Sigmoid colon (tissue), 4 donors: ENCODE results near the gene KIFC1.

Source experiments
- CTCF ChIP-seq, 4 experiments: fragments of 450-650 bp in 3 of 4; fragments of 200-600 bp in 1 of 4; IDR thresholded peaks; one replicate each; pipeline ENCODE4 v1.5.1; 2016 to 2019; ENCODE audit warnings: antibody characterized with exemption in 4 of 4, mild to moderate bottlenecking in 3 of 4, moderate library complexity in 2 of 4
- EP300 ChIP-seq, 4 donors: sonication (generic); formaldehyde crosslinking; IDR thresholded peaks; one replicate each; pipeline ENCODE4 v1.6.1; 2017; ENCODE audit warnings: antibody characterized with exemption in 4 of 4
- POLR2AphosphoS5 ChIP-seq, 4 donors: sonication (generic); formaldehyde crosslinking; IDR thresholded peaks; one replicate each; pipeline ENCODE4 v1.6.1; 2017; ENCODE audit warnings: antibody characterized with exemption in 4 of 4

- no peak for TF ChIP-seq CTCF (IDR thresholded peaks at IDR 0.05)
- no peak for TF ChIP-seq EP300 (IDR thresholded peaks at IDR 0.05)
- no peak for TF ChIP-seq POLR2AphosphoS5 (IDR thresholded peaks at IDR 0.05)
Measured at GRCh38 chr6:33438978-33439594, 47.5 kb downstream of the KIFC1 start.
